Measurements from ENCODE around the gene MOCS3. TPM values are rescaled to one million over a fixed set of nuclear protein-coding genes. Genes with fewer than 3 reads are reported as not detected.

Gene MOCS3
- total RNA-seq, 1 experiment from 2014 or later, result 5.8 TPM

- Histone ChIP-seq H3K36me3 (ENCODE audit: control insufficient read depth, insufficient read depth, low read length) (peaks cover 16% of the 10 kb centered on the region; the same call in 1 of the 2 replicates), H3K4me1 (ENCODE audit: control insufficient read depth, insufficient read depth, low read length) (peaks cover 44% of the 10 kb centered on the region), H3K27ac (ENCODE audit: low read length) (no peak overlapping the region), H3K4me3 (ENCODE audit: low read depth in 2 of 2, low read length in 2 of 2) (no peak overlapping the region), H3K9me3 (ENCODE audit: control insufficient read depth, insufficient read depth, low read depth, low read length) (no peaks in the 10 kb centered on the region), H3K27me3 (ENCODE audit: control insufficient read depth, insufficient read depth, low read length) (no peaks in the 10 kb centered on the region)
- TF ChIP-seq REST (IDR thresholded peaks at IDR 0.05; ENCODE audit: insufficient read depth in 1 of 2, low read depth in 2 of 2, low read length in 1 of 2) (no peak), CTCF (IDR thresholded peaks at IDR 0.05) (no peak), TCF7L2 (IDR thresholded peaks at IDR 0.05; ENCODE audit: low read depth, low read length) (no peak), POLR2AphosphoS5 (IDR thresholded peaks at IDR 0.05; ENCODE audit: low read depth, low read length) (no peak), SIN3A (IDR thresholded peaks at IDR 0.05; ENCODE audit: borderline replicate concordance, insufficient read depth, low read depth, low read length) (no peak)
- intact Hi-C loops (cut with micrococcal nuclease; ENCODE audit: unreplicated experiment), result no loop called here
- no TSS peak for BruUV-seq (replicated peaks)
- in situ Hi-C loops (cut with HindIII; ENCODE audit: low pct_unique_long_range_greater_than_20kb, low sequenced_read_pairs), result no loop called here
- no peak for DNase-seq (ENCODE audit: low read depth, low spot score)
- POLR2A ChIA-PET, result no interaction called here
- CTCF ChIA-PET, result no interaction called here
- peak; percentile 73 for ATAC-seq
Measured at GRCh38 chr20:50913690-50914375, 44.8 kb upstream of the MOCS3 start.

- Histone ChIP-seq H3K27ac (ENCODE audit: low read length) (no peak overlapping the region), H3K4me3 (ENCODE audit: low read depth in 2 of 2, low read length in 2 of 2) (no peak overlapping the region), H3K36me3 (ENCODE audit: control insufficient read depth, insufficient read depth, low read length) (peaks cover 19% of the 10 kb centered on the region; the same call in 1 of the 2 replicates), H3K9me3 (ENCODE audit: control insufficient read depth, insufficient read depth, low read depth, low read length) (no peaks in the 10 kb centered on the region), H3K27me3 (ENCODE audit: control insufficient read depth, insufficient read depth, low read length) (no peaks in the 10 kb centered on the region), H3K4me1 (ENCODE audit: control insufficient read depth, insufficient read depth, low read length) (peaks cover 44% of the 10 kb centered on the region)
- intact Hi-C loops (cut with micrococcal nuclease; ENCODE audit: unreplicated experiment) (no loop called here), in situ Hi-C loops (cut with HindIII; ENCODE audit: low pct_unique_long_range_greater_than_20kb, low sequenced_read_pairs) (no loop called here)
- CTCF ChIA-PET, result interaction anchor here (0.7 kb wide), 1 partner anchor 122 kb away, joined by 5 read pairs; no protein-coding TSS in a partner anchor
- DNase-seq (ENCODE audit: low read depth, low spot score), result no peak
- POLR2A ChIA-PET, result no interaction called here
- BruUV-seq (replicated peaks), result no TSS peak
- TF ChIP-seq SIN3A (IDR thresholded peaks at IDR 0.05; ENCODE audit: borderline replicate concordance, insufficient read depth, low read depth, low read length) (no peak), CTCF (IDR thresholded peaks at IDR 0.05) (no peak), POLR2AphosphoS5 (IDR thresholded peaks at IDR 0.05; ENCODE audit: low read depth, low read length) (no peak), REST (IDR thresholded peaks at IDR 0.05; ENCODE audit: insufficient read depth in 1 of 2, low read depth in 2 of 2, low read length in 1 of 2) (no peak), TCF7L2 (IDR thresholded peaks at IDR 0.05; ENCODE audit: low read depth, low read length) (no peak)
- ATAC-seq, result no peak
Measured at GRCh38 chr20:50915424-50915823, 43.2 kb upstream of the MOCS3 start.

Data from Panc1 (cell line).